GM13977 (cell line): ENCODE results near the gene ECI2.

ENCODE experiments used
- DNase-seq: peaks from one replicate; pipeline ENCODE4 v3.0.0; 2012; ENCODE audit warnings: low spot score
- in situ Hi-C: fragments of 300-500 bp; cut with MboI; formaldehyde crosslinking; loops from one replicate; pipeline ENCODE4 v1.12.0; 2022; ENCODE audit warnings: low sequenced_read_pairs, low pct_unique_long_range_greater_than_20kb, mixed read lengths, inconsistent platforms; ENCODE audit not compliant: unreplicated experiment
- TF ChIP-seq, protein P1 (sequence below): IDR thresholded peaks from 2 replicates; pipeline ENCODE4 v1.5.1; 2012; ENCODE audit warnings: mild to moderate bottlenecking, control low read depth; ENCODE audit not compliant: insufficient read depth; ENCODE audit errors: extremely low read depth, missing control alignments

Gene ECI2

DNA sequence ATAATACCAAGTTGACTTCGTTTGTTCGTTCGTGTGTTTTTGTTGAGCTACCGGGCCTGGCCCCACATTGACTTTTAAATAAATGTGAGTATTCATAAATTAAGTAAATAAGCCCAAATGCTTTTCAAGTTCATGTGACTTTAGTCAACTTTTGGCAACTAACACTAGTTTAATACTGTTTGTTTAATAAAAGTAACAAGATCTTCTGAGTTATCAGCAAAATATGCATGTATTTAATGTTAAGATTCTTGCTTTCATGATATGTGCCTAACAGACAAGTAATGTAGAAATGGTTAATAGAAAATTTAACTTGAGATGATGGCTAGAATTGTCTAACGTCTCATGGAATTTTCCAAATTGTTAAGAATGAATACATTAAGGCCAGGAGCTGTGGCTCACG lies 38.7 kb upstream of the ECI2 start:
- in situ Hi-C loops, result loop anchor here (25.0 kb wide), 1 partner anchor 437 kb away; no protein-coding TSS in a partner anchor

DNA sequence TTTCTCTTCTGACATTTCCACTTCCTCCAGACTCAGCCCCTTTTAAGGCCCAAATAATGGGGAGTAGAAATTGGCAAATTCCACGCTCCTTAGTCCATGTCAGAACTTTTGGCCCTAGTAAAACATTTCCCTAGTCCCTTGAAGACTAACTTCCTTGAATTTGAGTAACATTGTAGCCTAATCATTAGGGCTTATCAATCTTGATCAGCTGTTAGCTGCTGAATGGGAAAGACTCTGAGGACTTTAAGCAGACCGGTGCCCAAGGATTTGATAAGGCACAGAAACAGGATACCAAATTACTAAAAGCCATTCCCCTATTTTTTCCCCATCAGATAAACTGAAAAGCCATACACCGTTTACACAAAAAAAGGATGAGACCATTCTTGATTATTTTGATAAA lies 37.0 kb upstream of the ECI2 start:
- TF ChIP-seq, protein P1, sequence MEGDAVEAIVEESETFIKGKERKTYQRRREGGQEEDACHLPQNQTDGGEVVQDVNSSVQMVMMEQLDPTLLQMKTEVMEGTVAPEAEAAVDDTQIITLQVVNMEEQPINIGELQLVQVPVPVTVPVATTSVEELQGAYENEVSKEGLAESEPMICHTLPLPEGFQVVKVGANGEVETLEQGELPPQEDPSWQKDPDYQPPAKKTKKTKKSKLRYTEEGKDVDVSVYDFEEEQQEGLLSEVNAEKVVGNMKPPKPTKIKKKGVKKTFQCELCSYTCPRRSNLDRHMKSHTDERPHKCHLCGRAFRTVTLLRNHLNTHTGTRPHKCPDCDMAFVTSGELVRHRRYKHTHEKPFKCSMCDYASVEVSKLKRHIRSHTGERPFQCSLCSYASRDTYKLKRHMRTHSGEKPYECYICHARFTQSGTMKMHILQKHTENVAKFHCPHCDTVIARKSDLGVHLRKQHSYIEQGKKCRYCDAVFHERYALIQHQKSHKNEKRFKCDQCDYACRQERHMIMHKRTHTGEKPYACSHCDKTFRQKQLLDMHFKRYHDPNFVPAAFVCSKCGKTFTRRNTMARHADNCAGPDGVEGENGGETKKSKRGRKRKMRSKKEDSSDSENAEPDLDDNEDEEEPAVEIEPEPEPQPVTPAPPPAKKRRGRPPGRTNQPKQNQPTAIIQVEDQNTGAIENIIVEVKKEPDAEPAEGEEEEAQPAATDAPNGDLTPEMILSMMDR, result no peak
- in situ Hi-C loops, result loop anchor here (25.0 kb wide), 1 partner anchor 435 kb away; no protein-coding TSS in a partner anchor
- no peak for DNase-seq

More for the DNA sequence above, 38.7 kb upstream of the ECI2 start:
- TF ChIP-seq, protein P1, result no peak
- no peak for DNase-seq

DNA sequence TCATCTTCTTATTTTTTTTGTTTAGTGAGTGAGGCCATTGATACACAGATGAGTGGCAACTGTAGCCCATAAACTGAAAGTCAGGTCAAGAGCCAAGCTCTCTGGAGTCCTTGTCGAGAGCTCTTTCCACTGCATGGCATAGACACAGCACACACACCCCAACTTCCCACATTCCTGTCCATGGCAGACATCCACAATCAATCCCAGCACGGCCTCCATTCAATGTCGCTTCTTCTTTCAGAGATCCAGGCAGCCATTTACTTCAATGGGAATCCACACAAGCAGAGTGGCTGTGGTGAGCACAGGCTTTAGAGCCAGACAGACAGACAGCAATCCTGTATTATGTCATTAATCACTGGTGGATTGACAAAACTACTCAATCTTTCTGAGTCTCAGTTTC lies 34.9 kb upstream of the ECI2 start:
- no peak for DNase-seq
- in situ Hi-C loops, result loop anchor here (25.0 kb wide), 1 partner anchor 433 kb away; no protein-coding TSS in a partner anchor
- TF ChIP-seq, protein P1, result no peak

DNA sequence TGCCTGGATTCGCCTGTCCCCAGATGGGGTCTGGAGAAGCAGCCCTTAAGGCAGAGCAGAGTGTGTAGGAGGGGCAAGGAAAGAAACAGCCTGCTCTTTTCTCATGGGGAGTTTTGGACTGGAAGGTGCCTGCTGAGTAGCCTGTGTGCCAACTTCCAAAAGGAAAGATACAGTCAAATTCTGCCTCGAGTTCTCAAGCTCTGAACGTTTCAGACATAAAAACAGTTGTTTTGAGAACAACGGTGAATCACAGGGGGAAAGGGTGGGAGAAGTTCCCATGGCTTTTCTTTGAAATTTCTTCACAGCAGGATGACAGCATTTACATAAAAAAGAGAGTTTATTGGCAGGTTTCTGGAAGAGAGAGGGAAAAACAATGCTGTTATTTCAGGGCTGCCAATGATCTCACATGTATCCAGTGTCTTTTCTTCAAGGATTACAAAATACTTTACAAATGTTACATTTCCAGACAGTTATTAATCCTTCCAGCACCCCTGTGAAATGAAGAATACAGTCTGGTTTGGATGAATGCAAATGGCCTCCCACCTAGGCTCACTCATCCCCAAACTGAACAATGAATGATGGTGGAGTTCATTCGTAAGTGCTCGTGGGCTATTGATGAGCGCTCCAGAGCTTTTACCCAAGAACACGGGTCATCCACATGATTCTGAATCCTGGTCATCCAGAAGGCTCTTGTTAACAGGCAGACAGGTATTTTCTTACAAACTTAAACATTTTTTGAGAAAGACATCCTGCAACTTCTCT lies 33.8 kb upstream of the ECI2 start:
- TF ChIP-seq, protein P1, result no peak
- in situ Hi-C loops, result loop anchor here (25.0 kb wide), 1 partner anchor 432 kb away; no protein-coding TSS in a partner anchor

DNA sequence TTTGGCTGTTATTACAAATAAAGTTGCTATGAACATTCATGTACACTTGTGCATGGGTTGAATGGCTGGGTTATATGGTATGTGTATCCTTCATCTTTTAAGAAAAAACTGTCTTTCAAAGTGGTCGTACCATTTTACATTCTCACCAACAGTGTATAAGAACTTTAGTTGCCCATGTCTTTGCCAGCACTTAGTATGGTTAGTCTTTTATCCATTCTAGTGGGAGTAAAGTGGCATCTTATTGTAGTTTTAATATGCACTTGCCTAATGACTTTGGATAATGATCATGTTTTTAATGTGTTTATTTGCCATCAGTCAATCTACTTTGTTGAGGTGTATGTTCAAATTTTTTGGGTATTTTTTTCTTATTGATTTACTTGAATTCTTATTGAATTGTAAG lies 32.5 kb upstream of the ECI2 start:
- TF ChIP-seq, protein P1, result no peak
- DNase-seq, result no peak
- in situ Hi-C loops, result loop anchor here (25.0 kb wide), 1 partner anchor 431 kb away; no protein-coding TSS in a partner anchor

More for the DNA sequence above, 33.8 kb upstream of the ECI2 start:
- DNase-seq, result no peak

DNA sequence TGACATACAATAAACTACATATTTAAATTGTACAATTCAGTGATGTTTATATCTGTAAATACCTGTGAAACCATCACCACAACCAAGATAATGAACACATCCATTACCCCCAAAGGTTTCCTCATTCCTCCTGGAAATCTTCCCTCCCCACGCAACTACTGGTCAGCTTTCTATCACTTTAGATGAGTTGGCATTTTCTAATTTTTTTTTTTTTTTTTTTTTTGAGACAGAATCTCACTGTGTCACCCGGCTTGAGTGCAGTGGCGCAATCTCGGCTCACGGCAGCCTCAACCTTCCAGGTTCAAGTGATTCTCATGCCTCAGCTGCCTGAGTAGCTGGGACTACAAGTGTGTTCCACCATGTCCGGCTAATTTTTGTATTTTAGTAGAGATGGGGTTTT lies 31.7 kb upstream of the ECI2 start:
- TF ChIP-seq, protein P1, result no peak
- DNase-seq, result no peak
- in situ Hi-C loops, result loop anchor here (25.0 kb wide), 1 partner anchor 430 kb away; no protein-coding TSS in a partner anchor
